ENCODE measurements around the gene PHC3.

DNA sequence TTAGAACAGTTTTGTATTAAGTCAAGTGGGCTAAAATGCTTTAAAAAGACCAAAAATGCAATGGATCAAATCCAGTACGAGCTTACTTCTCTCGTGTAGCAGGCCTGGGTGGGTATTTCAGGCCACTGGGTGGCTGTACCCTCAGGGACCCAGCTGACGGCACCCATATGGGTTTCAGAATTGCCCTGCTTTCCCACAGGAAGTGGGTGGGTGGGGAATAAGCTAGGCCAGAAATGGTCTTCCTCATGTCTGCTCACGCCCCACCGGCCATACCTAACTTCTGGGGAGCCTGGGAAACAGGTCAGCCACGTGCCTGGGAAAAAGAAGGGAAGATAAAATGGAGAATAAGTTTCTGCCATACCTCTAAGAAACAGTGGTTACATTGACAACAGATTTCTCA lies 123.4 kb downstream of the PHC3 start:
- TF ChIP-seq, protein P1, sequence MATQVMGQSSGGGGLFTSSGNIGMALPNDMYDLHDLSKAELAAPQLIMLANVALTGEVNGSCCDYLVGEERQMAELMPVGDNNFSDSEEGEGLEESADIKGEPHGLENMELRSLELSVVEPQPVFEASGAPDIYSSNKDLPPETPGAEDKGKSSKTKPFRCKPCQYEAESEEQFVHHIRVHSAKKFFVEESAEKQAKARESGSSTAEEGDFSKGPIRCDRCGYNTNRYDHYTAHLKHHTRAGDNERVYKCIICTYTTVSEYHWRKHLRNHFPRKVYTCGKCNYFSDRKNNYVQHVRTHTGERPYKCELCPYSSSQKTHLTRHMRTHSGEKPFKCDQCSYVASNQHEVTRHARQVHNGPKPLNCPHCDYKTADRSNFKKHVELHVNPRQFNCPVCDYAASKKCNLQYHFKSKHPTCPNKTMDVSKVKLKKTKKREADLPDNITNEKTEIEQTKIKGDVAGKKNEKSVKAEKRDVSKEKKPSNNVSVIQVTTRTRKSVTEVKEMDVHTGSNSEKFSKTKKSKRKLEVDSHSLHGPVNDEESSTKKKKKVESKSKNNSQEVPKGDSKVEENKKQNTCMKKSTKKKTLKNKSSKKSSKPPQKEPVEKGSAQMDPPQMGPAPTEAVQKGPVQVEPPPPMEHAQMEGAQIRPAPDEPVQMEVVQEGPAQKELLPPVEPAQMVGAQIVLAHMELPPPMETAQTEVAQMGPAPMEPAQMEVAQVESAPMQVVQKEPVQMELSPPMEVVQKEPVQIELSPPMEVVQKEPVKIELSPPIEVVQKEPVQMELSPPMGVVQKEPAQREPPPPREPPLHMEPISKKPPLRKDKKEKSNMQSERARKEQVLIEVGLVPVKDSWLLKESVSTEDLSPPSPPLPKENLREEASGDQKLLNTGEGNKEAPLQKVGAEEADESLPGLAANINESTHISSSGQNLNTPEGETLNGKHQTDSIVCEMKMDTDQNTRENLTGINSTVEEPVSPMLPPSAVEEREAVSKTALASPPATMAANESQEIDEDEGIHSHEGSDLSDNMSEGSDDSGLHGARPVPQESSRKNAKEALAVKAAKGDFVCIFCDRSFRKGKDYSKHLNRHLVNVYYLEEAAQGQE (IDR thresholded peaks at IDR 0.05; ENCODE audit: insufficient read depth in 1 of 2, low read depth in 2 of 2, low read length in 2 of 2): no peak
- no peak for TF ChIP-seq TAF1 (IDR thresholded peaks at IDR 0.05; ENCODE audit: borderline replicate concordance, insufficient read depth, low read length)
- no peak for TF ChIP-seq SIN3A (IDR thresholded peaks at IDR 0.05; ENCODE audit: borderline replicate concordance, insufficient read depth, low read length)
